Measurements from ENCODE around the gene FAM110D. TPM values are rescaled to one million over a fixed set of nuclear protein-coding genes. Genes with fewer than 3 reads are reported as not detected.
A peak's percentile ranks its signal among the peaks of the same experiment; 100 is the strongest.

FAM110D gene
- total RNA-seq, 1 experiment from 2014 or later = 0.55 TPM

DNA sequence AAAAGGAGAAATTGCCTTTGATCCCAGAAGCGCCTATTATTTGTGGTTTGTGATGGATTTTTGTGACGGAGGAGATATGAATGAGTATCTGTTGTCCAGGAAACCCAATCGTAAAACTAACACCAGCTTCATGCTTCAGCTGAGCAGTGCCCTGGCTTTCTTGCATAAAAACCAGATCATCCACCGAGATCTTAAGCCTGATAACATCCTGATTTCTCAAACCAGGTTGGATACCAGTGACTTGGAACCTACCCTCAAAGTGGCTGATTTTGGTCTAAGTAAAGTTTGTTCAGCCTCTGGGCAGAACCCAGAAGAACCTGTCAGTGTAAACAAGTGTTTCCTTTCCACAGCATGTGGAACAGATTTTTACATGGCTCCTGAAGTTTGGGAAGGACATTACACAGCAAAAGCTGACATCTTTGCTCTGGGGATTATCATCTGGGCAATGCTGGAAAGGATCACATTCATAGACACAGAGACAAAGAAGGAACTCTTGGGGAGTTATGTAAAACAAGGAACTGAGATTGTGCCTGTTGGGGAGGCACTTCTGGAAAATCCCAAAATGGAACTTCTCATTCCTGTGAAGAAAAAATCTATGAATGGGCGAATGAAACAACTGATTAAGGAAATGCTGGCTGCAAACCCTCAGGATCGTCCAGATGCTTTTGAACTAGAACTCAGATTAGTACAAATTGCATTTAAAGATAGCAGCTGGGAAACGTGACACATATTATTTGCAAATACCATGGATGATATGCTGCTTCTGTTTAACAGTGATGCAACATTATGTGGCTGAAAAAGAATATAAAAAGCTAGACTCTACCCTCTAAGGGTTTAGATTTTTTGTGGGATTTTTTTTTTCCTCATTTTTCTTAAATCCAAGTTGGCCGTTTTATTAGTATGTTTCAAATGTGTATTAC, 36.8 kb upstream of the FAM110D start:
- no peak overlapping the region for H3K4me3 Mint-ChIP-seq
- H3K27me3 Mint-ChIP-seq (ENCODE audit: low read depth) = no peaks in the 10 kb centered on the region
- ATAC-seq = no peak
- 0 out of 2 replicates have a peak, but pooled peaks cover 11% of the 10 kb centered on the region for H3K36me3 Mint-ChIP-seq
- ChIA-PET POLR2A (no interaction called here), CTCF (interaction anchor here (0.7 to 1.6 kb wide), 6 partner anchors 8 to 112 kb away, joined by 3 to 10 read pairs (median 4); partner anchors contain the start of genes CEP85 and CNKSR1)
- no peak for DNase-seq (ENCODE audit: low spot score)
- H3K9me3 Mint-ChIP-seq = no peaks in the 10 kb centered on the region
- TF ChIP-seq SOX15 (CRISPR knock-in tag; IDR thresholded peaks at IDR 0.05) (no peak), FOXJ3 (CRISPR knock-in tag; IDR thresholded peaks at IDR 0.05; ENCODE audit: borderline replicate concordance) (no peak), GRHL2 (CRISPR knock-in tag; IDR thresholded peaks at IDR 0.05; ENCODE audit: insufficient replicate concordance, severe bottlenecking) (no peak), ZNF317 (CRISPR knock-in tag; IDR thresholded peaks at IDR 0.05; ENCODE audit: borderline replicate concordance, low read depth) (no peak), CREM (CRISPR knock-in tag; IDR thresholded peaks at IDR 0.05) (no peak), CBFB (CRISPR knock-in tag; IDR thresholded peaks at IDR 0.05; ENCODE audit: low read depth) (no peak), NR3C1 (CRISPR knock-in tag; conservative IDR thresholded peaks at IDR 0.05; ENCODE audit: low read depth) (no peak), NFE2L1 (CRISPR knock-in tag; IDR thresholded peaks at IDR 0.05) (no peak), JUN (CRISPR knock-in tag; IDR thresholded peaks at IDR 0.05) (no peak), MYBL2 (CRISPR knock-in tag; IDR thresholded peaks at IDR 0.05) (no peak), RORB (CRISPR knock-in tag; IDR thresholded peaks at IDR 0.05) (no peak), ELF4 (CRISPR knock-in tag; IDR thresholded peaks at IDR 0.05; ENCODE audit: low read depth) (no peak), EMX1 (CRISPR knock-in tag; IDR thresholded peaks at IDR 0.05) (no peak)
- TF ChIP-seq, protein P1, sequence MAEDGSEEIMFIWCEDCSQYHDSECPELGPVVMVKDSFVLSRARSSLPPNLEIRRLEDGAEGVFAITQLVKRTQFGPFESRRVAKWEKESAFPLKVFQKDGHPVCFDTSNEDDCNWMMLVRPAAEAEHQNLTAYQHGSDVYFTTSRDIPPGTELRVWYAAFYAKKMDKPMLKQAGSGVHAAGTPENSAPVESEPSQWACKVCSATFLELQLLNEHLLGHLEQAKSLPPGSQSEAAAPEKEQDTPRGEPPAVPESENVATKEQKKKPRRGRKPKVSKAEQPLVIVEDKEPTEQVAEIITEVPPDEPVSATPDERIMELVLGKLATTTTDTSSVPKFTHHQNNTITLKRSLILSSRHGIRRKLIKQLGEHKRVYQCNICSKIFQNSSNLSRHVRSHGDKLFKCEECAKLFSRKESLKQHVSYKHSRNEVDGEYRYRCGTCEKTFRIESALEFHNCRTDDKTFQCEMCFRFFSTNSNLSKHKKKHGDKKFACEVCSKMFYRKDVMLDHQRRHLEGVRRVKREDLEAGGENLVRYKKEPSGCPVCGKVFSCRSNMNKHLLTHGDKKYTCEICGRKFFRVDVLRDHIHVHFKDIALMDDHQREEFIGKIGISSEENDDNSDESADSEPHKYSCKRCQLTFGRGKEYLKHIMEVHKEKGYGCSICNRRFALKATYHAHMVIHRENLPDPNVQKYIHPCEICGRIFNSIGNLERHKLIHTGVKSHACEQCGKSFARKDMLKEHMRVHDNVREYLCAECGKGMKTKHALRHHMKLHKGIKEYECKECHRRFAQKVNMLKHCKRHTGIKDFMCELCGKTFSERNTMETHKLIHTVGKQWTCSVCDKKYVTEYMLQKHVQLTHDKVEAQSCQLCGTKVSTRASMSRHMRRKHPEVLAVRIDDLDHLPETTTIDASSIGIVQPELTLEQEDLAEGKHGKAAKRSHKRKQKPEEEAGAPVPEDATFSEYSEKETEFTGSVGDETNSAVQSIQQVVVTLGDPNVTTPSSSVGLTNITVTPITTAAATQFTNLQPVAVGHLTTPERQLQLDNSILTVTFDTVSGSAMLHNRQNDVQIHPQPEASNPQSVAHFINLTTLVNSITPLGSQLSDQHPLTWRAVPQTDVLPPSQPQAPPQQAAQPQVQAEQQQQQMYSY (CRISPR knock-in tag; IDR thresholded peaks at IDR 0.05) = no peak
- TF ChIP-seq, protein P2, sequence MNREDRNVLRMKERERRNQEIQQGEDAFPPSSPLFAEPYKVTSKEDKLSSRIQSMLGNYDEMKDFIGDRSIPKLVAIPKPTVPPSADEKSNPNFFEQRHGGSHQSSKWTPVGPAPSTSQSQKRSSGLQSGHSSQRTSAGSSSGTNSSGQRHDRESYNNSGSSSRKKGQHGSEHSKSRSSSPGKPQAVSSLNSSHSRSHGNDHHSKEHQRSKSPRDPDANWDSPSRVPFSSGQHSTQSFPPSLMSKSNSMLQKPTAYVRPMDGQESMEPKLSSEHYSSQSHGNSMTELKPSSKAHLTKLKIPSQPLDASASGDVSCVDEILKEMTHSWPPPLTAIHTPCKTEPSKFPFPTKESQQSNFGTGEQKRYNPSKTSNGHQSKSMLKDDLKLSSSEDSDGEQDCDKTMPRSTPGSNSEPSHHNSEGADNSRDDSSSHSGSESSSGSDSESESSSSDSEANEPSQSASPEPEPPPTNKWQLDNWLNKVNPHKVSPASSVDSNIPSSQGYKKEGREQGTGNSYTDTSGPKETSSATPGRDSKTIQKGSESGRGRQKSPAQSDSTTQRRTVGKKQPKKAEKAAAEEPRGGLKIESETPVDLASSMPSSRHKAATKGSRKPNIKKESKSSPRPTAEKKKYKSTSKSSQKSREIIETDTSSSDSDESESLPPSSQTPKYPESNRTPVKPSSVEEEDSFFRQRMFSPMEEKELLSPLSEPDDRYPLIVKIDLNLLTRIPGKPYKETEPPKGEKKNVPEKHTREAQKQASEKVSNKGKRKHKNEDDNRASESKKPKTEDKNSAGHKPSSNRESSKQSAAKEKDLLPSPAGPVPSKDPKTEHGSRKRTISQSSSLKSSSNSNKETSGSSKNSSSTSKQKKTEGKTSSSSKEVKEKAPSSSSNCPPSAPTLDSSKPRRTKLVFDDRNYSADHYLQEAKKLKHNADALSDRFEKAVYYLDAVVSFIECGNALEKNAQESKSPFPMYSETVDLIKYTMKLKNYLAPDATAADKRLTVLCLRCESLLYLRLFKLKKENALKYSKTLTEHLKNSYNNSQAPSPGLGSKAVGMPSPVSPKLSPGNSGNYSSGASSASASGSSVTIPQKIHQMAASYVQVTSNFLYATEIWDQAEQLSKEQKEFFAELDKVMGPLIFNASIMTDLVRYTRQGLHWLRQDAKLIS (CRISPR knock-in tag; IDR thresholded peaks at IDR 0.05; ENCODE audit: borderline replicate concordance) = no peak
- TF ChIP-seq, protein P3, sequence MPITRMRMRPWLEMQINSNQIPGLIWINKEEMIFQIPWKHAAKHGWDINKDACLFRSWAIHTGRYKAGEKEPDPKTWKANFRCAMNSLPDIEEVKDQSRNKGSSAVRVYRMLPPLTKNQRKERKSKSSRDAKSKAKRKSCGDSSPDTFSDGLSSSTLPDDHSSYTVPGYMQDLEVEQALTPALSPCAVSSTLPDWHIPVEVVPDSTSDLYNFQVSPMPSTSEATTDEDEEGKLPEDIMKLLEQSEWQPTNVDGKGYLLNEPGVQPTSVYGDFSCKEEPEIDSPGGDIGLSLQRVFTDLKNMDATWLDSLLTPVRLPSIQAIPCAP (CRISPR knock-in tag; IDR thresholded peaks at IDR 0.05) = no peak
- TF ChIP-seq, protein P4, sequence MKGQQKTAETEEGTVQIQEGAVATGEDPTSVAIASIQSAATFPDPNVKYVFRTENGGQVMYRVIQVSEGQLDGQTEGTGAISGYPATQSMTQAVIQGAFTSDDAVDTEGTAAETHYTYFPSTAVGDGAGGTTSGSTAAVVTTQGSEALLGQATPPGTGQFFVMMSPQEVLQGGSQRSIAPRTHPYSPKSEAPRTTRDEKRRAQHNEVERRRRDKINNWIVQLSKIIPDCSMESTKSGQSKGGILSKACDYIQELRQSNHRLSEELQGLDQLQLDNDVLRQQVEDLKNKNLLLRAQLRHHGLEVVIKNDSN (CRISPR knock-in tag; IDR thresholded peaks at IDR 0.05) = no peak
- H3K4me1 Mint-ChIP-seq = peaks cover 4% of the 10 kb centered on the region
- H3K27ac Mint-ChIP-seq = peak overlapping the region; percentile 7; the same call in 1 of the 2 replicates
